PC-9 (cell line): ENCODE results near the gene ZNF358. TPM values are rescaled to one million over a fixed set of nuclear protein-coding genes. Genes with fewer than 3 reads are reported as not detected.

Experiments
- BruUV-seq: library from RNA; stranded (reverse); fragments of 400-500 nt; replicated peaks from 2 replicates; lab custom pipeline; 2021; lab: Mats Ljungman, UMichigan
- CTCF ChIA-PET: fragments of 300-600 bp; sonication (Branson Sonifier 250); formaldehyde crosslinking; loops from one replicate; lab custom pipeline; 2022; ENCODE audit warnings: antibody characterized with exemption; lab: Charles Lee
- POLR2A ChIA-PET: fragments of 300-600 bp; sonication (Branson Sonifier 250); formaldehyde crosslinking; loops from one replicate; lab custom pipeline; 2022; ENCODE audit warnings: antibody characterized with exemption; ENCODE audit not compliant: unreplicated experiment; lab: Charles Lee
- DNase-seq, 2 experiments: peaks; one replicate each; pipeline versions ENCODE4 v3.0.0 to v3.0.0-alpha.2; 2015 to 2022; ENCODE audit warnings: mixed read lengths in 1 of 2
- H2AFZ ChIP-seq: fragments of 200-600 bp; sonication (generic); 2 replicates; pipeline ENCODE4 v1.8.1; 2017; ENCODE audit warnings: antibody characterized with exemption
- H3F3A ChIP-seq: fragments of 200-600 bp; sonication (generic); 2 replicates; pipeline ENCODE4 v1.8.1; 2017; ENCODE audit warnings: antibody characterized with exemption, mild to moderate bottlenecking, low read depth; ENCODE audit not compliant: insufficient read depth
- H3K27ac ChIP-seq: fragments of 200-600 bp; sonication (generic); 2 replicates; pipeline ENCODE4 v1.6.1; 2016; ENCODE audit warnings: mixed run types
- H3K27me3 ChIP-seq: fragments of 200-600 bp; sonication (generic); 2 replicates; pipeline ENCODE4 v1.6.1; 2016; ENCODE audit warnings: low read depth, mixed run types; ENCODE audit not compliant: insufficient read depth
- H3K36me3 ChIP-seq: fragments of 200-600 bp; sonication (generic); 2 replicates; pipeline ENCODE4 v1.6.1; 2016; ENCODE audit warnings: low read depth, mixed run types
- H3K4me1 ChIP-seq: fragments of 200-600 bp; sonication (generic); replicated peaks from 2 replicates; pipeline ENCODE4 v1.6.1; 2016; ENCODE audit warnings: mixed run types; ENCODE audit not compliant: insufficient read depth
- H3K4me2 ChIP-seq: fragments of 200-600 bp; sonication (generic); 2 replicates; pipeline ENCODE4 v1.6.1; 2017; ENCODE audit warnings: mixed run types
- H3K4me3 ChIP-seq: fragments of 200-600 bp; sonication (generic); 2 replicates; pipeline ENCODE4 v1.6.1; 2016; ENCODE audit warnings: mixed run types
- H3K79me2 ChIP-seq: fragments of 200-600 bp; sonication (generic); 2 replicates; pipeline ENCODE4 v1.6.1; 2017; ENCODE audit warnings: low read depth, mixed run types
- H3K9me2 ChIP-seq: fragments of 200-600 bp; sonication (generic); 2 replicates; pipeline ENCODE4 v1.8.1; 2017; ENCODE audit warnings: mild to moderate bottlenecking; ENCODE audit not compliant: insufficient read depth
- H3K9me3 ChIP-seq: fragments of 200-600 bp; sonication (generic); 2 replicates; pipeline ENCODE4 v1.8.1; 2016; ENCODE audit warnings: low read depth; ENCODE audit not compliant: insufficient read depth
- H4K20me1 ChIP-seq: fragments of 200-600 bp; sonication (generic); 2 replicates; pipeline ENCODE4 v1.8.1; 2017; ENCODE audit not compliant: insufficient read depth
- EZH2 ChIP-seq: fragments of 200-600 bp; sonication (generic); IDR thresholded peaks from 2 replicates; pipeline ENCODE4 v1.8.0; 2017; ENCODE audit warnings: antibody characterized with exemption, low read depth
- intact Hi-C: fragments of 100-400 bp; cut with micrococcal nuclease; formaldehyde crosslinking; loops from one replicate; pipeline ENCODE4 v1.10.0; 2022; ENCODE audit not compliant: unreplicated experiment
- total RNA-seq: library from RNA; stranded (reverse); gene quantifications from 2 replicates; pipeline ENCODE4 v1.2.3, GENCODE V29; 2021
- TF ChIP-seq, protein P1 (sequence below): fragments of 200-600 bp; sonication (generic); conservative IDR thresholded peaks from 2 replicates; pipeline ENCODE4 v1.6.1; 2017; ENCODE audit warnings: mixed run types, antibody characterized with exemption, mild to moderate bottlenecking, moderate library complexity

The ZNF358 gene
- total RNA-seq, 1 experiment from 2014 or later: 60.7 TPM

DNA sequence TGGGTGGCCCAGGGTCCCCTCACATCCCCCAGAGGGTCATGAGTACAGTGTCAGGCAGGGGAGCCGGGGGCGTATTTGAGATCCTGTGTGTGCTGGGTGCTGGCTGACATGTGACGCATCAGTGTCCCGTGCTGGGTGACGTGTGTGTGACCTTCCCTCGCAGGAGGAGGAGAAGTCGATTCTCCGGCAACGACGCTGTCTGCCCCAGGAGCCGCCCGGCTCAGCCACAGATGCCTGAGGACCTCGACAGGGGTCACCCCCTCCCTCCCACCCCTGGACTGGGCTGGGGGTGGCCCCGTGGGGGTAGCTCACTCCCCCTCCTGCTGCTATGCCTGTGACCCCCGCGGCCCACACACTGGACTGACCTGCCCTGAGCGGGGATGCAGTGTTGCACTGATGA lies 45.4 kb downstream of the ZNF358 start:
- intact Hi-C loops: no loop called here

DNA sequence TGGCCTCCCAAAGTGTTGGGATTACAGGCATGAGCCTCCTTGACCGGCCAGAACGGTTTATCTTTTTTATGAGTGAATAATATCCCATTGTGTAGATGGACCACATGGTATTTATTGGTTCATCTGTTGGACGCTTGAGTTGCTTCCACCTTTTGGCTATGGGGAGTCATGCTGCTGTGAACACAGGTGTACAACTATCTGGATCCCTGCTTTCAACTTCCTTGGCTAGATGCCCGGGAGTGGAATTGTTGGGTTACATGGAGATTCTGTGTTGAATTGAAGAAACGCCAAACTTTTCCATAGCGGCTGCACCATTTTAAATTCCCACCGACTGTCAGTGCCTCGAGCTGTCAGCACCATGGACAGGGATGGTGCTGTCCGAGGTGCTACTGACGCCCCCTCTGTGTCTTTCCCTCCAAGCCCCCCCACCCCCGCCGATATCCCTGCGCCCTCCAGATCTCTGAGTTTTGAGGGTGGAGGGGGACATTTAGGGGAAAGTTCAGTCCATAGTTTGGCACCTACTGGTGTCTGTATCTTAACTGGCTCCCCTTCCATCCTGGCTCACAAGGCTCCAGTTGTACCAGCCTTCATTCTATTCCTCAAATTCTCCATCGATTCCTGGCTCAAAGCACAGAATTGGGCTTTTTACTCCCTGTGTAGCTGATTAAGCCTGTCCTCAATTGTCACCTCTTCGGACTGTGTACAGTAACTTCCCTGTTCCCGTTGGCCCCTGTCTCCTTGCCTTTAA lies 46.9 kb downstream of the ZNF358 start:
- Histone ChIP-seq H4K20me1 (no peaks in the 10 kb centered on the region), H3K9me2 (no peaks in the 10 kb centered on the region), H3K27me3 (no peaks in the 10 kb centered on the region), H3K4me1 (no peaks in the 10 kb centered on the region), H3K27ac (no peak overlapping the region), H2AFZ (no peak overlapping the region), H3K9me3 (no peaks in the 10 kb centered on the region), H3F3A (no peaks in the 10 kb centered on the region; the same call in none of the 2 replicates), H3K4me2 (no peak overlapping the region), H3K4me3 (no peak overlapping the region), H3K36me3 (no peaks in the 10 kb centered on the region), H3K79me2 (no peaks in the 10 kb centered on the region)
- no peak for DNase-seq
- POLR2A ChIA-PET: no interaction called here
- intact Hi-C loops: no loop called here
- TF ChIP-seq EZH2: no peak
- TF ChIP-seq, protein P1, sequence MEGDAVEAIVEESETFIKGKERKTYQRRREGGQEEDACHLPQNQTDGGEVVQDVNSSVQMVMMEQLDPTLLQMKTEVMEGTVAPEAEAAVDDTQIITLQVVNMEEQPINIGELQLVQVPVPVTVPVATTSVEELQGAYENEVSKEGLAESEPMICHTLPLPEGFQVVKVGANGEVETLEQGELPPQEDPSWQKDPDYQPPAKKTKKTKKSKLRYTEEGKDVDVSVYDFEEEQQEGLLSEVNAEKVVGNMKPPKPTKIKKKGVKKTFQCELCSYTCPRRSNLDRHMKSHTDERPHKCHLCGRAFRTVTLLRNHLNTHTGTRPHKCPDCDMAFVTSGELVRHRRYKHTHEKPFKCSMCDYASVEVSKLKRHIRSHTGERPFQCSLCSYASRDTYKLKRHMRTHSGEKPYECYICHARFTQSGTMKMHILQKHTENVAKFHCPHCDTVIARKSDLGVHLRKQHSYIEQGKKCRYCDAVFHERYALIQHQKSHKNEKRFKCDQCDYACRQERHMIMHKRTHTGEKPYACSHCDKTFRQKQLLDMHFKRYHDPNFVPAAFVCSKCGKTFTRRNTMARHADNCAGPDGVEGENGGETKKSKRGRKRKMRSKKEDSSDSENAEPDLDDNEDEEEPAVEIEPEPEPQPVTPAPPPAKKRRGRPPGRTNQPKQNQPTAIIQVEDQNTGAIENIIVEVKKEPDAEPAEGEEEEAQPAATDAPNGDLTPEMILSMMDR: no peak
- CTCF ChIA-PET: no interaction called here
- no TSS peak for BruUV-seq

More for the DNA sequence above, 45.4 kb downstream of the ZNF358 start:
- H3K9me3 ChIP-seq: no peaks in the 10 kb centered on the region
- no peaks in the 10 kb centered on the region; the same call in none of the 2 replicates for H3F3A ChIP-seq
- H3K4me1 ChIP-seq: no peaks in the 10 kb centered on the region
- no peak overlapping the region for H2AFZ ChIP-seq
- POLR2A ChIA-PET: no interaction called here
- no peaks in the 10 kb centered on the region for H4K20me1 ChIP-seq
- H3K27ac ChIP-seq: no peak overlapping the region
- TF ChIP-seq, protein P1: no peak
- TF ChIP-seq EZH2: no peak
- no TSS peak for BruUV-seq
- DNase-seq: no peak
- H3K4me2 ChIP-seq: no peak overlapping the region
- H3K36me3 ChIP-seq: peaks cover 10% of the 10 kb centered on the region; the same call in 1 of the 2 replicates
- CTCF ChIA-PET: no interaction called here
- no peaks in the 10 kb centered on the region for H3K79me2 ChIP-seq
- no peaks in the 10 kb centered on the region for H3K9me2 ChIP-seq
- no peaks in the 10 kb centered on the region for H3K27me3 ChIP-seq
- no peak overlapping the region for H3K4me3 ChIP-seq

DNA sequence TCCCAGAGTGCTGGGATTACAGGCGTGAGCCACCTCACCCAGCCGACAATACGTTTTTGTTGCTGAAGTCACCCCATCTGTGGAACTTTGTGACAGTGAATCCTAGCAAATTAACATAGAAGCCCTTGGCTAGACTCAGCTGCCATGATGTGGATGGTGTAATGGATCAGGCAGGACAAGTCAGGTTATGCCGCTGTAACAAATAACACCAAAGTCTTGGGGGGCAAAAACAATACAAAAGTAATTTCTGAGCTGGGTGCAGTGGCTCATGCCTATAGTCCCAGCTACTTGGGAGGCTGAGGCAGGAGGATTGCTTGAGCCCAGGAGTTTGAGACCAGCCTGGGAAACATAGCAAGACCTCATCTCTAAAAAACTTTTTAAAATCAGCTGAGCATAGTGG lies 49.0 kb downstream of the ZNF358 start:
- no peak for DNase-seq
- POLR2A ChIA-PET: interaction anchor here (0.6 to 0.7 kb wide), 2 partner anchors 8 to 24 kb away, joined by 3 to 11 read pairs; no protein-coding TSS in a partner anchor
- Histone ChIP-seq H3K9me2 (no peaks in the 10 kb centered on the region), H3K4me1 (no peaks in the 10 kb centered on the region), H3K4me2 (no peak overlapping the region), H3K4me3 (no peak overlapping the region), H3K9me3 (no peaks in the 10 kb centered on the region), H3K36me3 (no peaks in the 10 kb centered on the region), H3K27me3 (no peaks in the 10 kb centered on the region), H4K20me1 (no peaks in the 10 kb centered on the region), H2AFZ (no peak overlapping the region), H3K27ac (no peak overlapping the region), H3K79me2 (no peaks in the 10 kb centered on the region), H3F3A (peaks cover 6% of the 10 kb centered on the region)
- CTCF ChIA-PET: interaction anchor here (0.6 kb wide), 1 partner anchor 18 kb away, joined by 3 read pairs; no protein-coding TSS in a partner anchor
- TF ChIP-seq EZH2: no peak
- TF ChIP-seq, protein P1: no peak
- intact Hi-C loops: no loop called here
- BruUV-seq: no TSS peak
